GM12891 (cell line): ENCODE results near the gene ADIPOR2.
"Not testable (repeated sequence)": the region's sequence is repeated elsewhere in the genome, so short reads cannot be mapped to it uniquely, and the experiment has no call there.

Source experiments
- PAX5 ChIP-seq: IDR thresholded peaks from 2 replicates; pipeline ENCODE4 v1.6.1; 2011; ENCODE audit warnings: low read length, moderate library complexity, mild to moderate bottlenecking; ENCODE audit not compliant: insufficient read depth, severe bottlenecking
- POLR2A ChIP-seq: IDR thresholded peaks from 2 replicates; pipeline ENCODE4 v1.6.1; 2011; ENCODE audit warnings: low read depth, low read length, control low read depth
- POLR2AphosphoS5 ChIP-seq: IDR thresholded peaks from 2 replicates; pipeline ENCODE4 v1.6.1; 2011; ENCODE audit warnings: low read depth, low read length, control low read depth
- TAF1 ChIP-seq: IDR thresholded peaks from 2 replicates; pipeline ENCODE4 v1.6.1; 2011; ENCODE audit warnings: low read depth, low read length, control low read depth

GRCh38 chr12:1711536-1712211, 20.8 kb downstream of the ADIPOR2 start:
- TF ChIP-seq POLR2AphosphoS5, POLR2A, PAX5, TAF1: not testable (repeated sequence)
